ENCODE results near the gene SARS2. TPM values are rescaled to one million over a fixed set of nuclear protein-coding genes. Genes with fewer than 3 reads are reported as not detected.

Gene SARS2
- total RNA-seq, 1 experiment from 2014 or later, result 74.7 TPM

GRCh38 chr19:38908911-38909310 is 21.7 kb downstream of the SARS2 start (continued):
- TF ChIP-seq ARID4B (CRISPR knock-in tag; IDR thresholded peaks at IDR 0.05; ENCODE audit: borderline replicate concordance), result no peak

DNA sequence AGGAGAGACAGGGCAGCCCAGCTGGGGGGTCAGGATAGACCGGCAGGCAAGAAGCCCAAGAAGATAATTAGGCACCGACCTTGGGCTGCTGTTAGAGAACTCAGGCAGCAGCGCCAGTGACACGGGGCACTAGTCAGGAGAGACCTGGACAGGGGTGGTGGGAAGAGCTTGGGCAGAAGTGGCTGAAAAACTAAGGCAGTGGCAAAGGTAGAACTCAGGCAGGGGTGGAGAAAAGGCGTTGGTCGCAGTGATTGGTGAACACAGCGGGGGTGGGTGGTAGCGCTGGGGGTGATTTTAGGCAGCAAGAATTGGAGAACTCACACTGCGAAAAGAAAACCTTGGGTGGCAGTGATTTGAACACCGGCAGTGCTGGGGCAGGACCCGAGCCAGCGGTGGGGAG is 22.9 kb downstream of the SARS2 start:
- TF ChIP-seq, protein P1, sequence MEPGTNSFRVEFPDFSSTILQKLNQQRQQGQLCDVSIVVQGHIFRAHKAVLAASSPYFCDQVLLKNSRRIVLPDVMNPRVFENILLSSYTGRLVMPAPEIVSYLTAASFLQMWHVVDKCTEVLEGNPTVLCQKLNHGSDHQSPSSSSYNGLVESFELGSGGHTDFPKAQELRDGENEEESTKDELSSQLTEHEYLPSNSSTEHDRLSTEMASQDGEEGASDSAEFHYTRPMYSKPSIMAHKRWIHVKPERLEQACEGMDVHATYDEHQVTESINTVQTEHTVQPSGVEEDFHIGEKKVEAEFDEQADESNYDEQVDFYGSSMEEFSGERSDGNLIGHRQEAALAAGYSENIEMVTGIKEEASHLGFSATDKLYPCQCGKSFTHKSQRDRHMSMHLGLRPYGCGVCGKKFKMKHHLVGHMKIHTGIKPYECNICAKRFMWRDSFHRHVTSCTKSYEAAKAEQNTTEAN (CRISPR knock-in tag; IDR thresholded peaks at IDR 0.05), result no peak
- CTCF ChIA-PET, result no interaction called here
- H3K4me1 Mint-ChIP-seq, result peaks cover 4% of the 10 kb centered on the region; the same call in 1 of the 2 replicates
- no peak overlapping the region; the same call in 1 of the 2 replicates for H3K27ac Mint-ChIP-seq
- no peak for ATAC-seq
- POLR2A ChIA-PET, result interaction anchor here (1.5 kb wide), 1 partner anchor 8 kb away, joined by 11 read pairs; the partner anchor contains the start of genes NFKBIB and SIRT2
- peaks cover 7% of the 10 kb centered on the region for H3K27me3 Mint-ChIP-seq (ENCODE audit: low read depth)
- no peak for DNase-seq (ENCODE audit: low spot score)
- H3K36me3 Mint-ChIP-seq, result peaks cover 10% of the 10 kb centered on the region
- no peaks in the 10 kb centered on the region for H3K9me3 Mint-ChIP-seq
- H3K4me3 Mint-ChIP-seq, result no peak overlapping the region

DNA sequence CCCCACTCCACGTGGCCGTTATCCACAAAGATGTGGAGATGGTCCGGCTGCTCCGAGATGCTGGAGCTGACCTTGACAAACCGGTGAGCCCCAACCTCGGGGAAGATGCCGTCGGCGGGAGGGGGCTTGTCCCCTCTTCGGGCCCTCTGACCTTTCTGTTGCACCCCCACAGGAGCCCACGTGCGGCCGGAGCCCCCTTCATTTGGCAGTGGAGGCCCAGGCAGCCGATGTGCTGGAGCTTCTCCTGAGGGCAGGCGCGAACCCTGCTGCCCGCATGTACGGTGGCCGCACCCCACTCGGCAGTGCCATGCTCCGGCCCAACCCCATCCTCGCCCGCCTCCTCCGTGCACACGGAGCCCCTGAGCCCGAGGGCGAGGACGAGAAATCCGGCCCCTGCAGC is 23.3 kb downstream of the SARS2 start:
- Mint-ChIP-seq H3K9me3 (no peaks in the 10 kb centered on the region), H3K27ac (no peak overlapping the region), H3K4me3 (no peak overlapping the region), H3K36me3 (peaks cover 10% of the 10 kb centered on the region), H3K4me1 (peaks cover 4% of the 10 kb centered on the region; the same call in 1 of the 2 replicates), H3K27me3 (ENCODE audit: low read depth) (peaks cover 4% of the 10 kb centered on the region; the same call in 1 of the 2 replicates)
- ChIA-PET CTCF (no interaction called here), POLR2A (no interaction called here)
- DNase-seq (ENCODE audit: low spot score), result no peak
- no peak for ATAC-seq
- TF ChIP-seq GRHL2 (CRISPR knock-in tag; IDR thresholded peaks at IDR 0.05; ENCODE audit: insufficient replicate concordance, severe bottlenecking) (no peak), SMAD4 (CRISPR knock-in tag; IDR thresholded peaks at IDR 0.05) (no peak), ZNF121 (CRISPR knock-in tag; IDR thresholded peaks at IDR 0.05) (no peak), ZNF281 (CRISPR knock-in tag; IDR thresholded peaks at IDR 0.05) (no peak), SP1 (CRISPR knock-in tag; conservative IDR thresholded peaks at IDR 0.05) (no peak), CTCF (IDR thresholded peaks at IDR 0.05) (no peak), ZNF416 (CRISPR knock-in tag; IDR thresholded peaks at IDR 0.05) (no peak), ETV6 (CRISPR knock-in tag; IDR thresholded peaks at IDR 0.05) (no peak), JAZF1 (CRISPR knock-in tag; IDR thresholded peaks at IDR 0.05) (no peak)
- TF ChIP-seq, protein P2, sequence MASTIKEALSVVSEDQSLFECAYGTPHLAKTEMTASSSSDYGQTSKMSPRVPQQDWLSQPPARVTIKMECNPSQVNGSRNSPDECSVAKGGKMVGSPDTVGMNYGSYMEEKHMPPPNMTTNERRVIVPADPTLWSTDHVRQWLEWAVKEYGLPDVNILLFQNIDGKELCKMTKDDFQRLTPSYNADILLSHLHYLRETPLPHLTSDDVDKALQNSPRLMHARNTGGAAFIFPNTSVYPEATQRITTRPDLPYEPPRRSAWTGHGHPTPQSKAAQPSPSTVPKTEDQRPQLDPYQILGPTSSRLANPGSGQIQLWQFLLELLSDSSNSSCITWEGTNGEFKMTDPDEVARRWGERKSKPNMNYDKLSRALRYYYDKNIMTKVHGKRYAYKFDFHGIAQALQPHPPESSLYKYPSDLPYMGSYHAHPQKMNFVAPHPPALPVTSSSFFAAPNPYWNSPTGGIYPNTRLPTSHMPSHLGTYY (CRISPR knock-in tag; IDR thresholded peaks at IDR 0.05), result no peak
- TF ChIP-seq, protein P3, sequence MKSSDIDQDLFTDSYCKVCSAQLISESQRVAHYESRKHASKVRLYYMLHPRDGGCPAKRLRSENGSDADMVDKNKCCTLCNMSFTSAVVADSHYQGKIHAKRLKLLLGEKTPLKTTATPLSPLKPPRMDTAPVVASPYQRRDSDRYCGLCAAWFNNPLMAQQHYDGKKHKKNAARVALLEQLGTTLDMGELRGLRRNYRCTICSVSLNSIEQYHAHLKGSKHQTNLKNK (CRISPR knock-in tag; IDR thresholded peaks at IDR 0.05), result no peak

Data from WTC11 (cell line).